HG03521 (cell line): Measurements from ENCODE around the gene AHR.

ENCODE experiments used
- ATAC-seq: cut with Tn5 transposase; IDR thresholded peaks from one replicate; pipeline ENCODE4 v1.9.1; 2021; ENCODE audit warnings: mild to moderate bottlenecking, moderate library complexity; ENCODE audit not compliant: unreplicated experiment

Gene AHR

GRCh38 chr7:17302575-17303142 lies 4.2 kb downstream of the AHR start:
- peak; percentile 39 for ATAC-seq

GRCh38 chr7:17304926-17305325 lies 6.5 kb downstream of the AHR start:
- ATAC-seq: no peak

GRCh38 chr7:17305387-17306171 lies 7.1 kb downstream of the AHR start:
- ATAC-seq: no peak

GRCh38 chr7:17307000-17307399 lies 8.5 kb downstream of the AHR start:
- ATAC-seq: no peak

- ATAC-seq: no peak
These were observed 9.1 kb downstream of the AHR start for GRCh38 chr7:17307558-17307957.

GRCh38 chr7:17307969-17308648 lies 9.7 kb downstream of the AHR start:
- no peak for ATAC-seq

- no peak for ATAC-seq
These were observed 12.7 kb downstream of the AHR start for GRCh38 chr7:17311194-17311593.

- ATAC-seq: no peak
These were observed 13.5 kb downstream of the AHR start for GRCh38 chr7:17311952-17312351.

- ATAC-seq: no peak
These were observed 14.2 kb downstream of the AHR start for GRCh38 chr7:17312641-17313040.

GRCh38 chr7:17313194-17313593 lies 14.7 kb downstream of the AHR start:
- no peak for ATAC-seq

GRCh38 chr7:17315974-17316373 lies 17.5 kb downstream of the AHR start:
- ATAC-seq: peak; percentile 40

- no peak for ATAC-seq
These were observed 19.7 kb downstream of the AHR start for GRCh38 chr7:17318146-17318545.

- ATAC-seq: no peak
These were observed 21.0 kb downstream of the AHR start for GRCh38 chr7:17319164-17320101.

- no peak for ATAC-seq
These were observed 21.6 kb downstream of the AHR start for GRCh38 chr7:17320102-17320497.

- ATAC-seq: no peak
These were observed 22.2 kb downstream of the AHR start for GRCh38 chr7:17320657-17321056.

GRCh38 chr7:17325364-17325763 lies 26.9 kb downstream of the AHR start:
- ATAC-seq: no peak

- ATAC-seq: no peak
These were observed 27.9 kb downstream of the AHR start for GRCh38 chr7:17326378-17326777.

GRCh38 chr7:17328641-17329040 lies 30.2 kb downstream of the AHR start:
- ATAC-seq: no peak

GRCh38 chr7:17329440-17329839 lies 31.0 kb downstream of the AHR start:
- ATAC-seq: no peak

- no peak for ATAC-seq
These were observed 33.5 kb downstream of the AHR start for GRCh38 chr7:17331891-17332501.

- no peak for ATAC-seq
These were observed 34.8 kb downstream of the AHR start for GRCh38 chr7:17333221-17333620.
